ENCODE measurements around the gene PACRG.

The PACRG gene

DNA sequence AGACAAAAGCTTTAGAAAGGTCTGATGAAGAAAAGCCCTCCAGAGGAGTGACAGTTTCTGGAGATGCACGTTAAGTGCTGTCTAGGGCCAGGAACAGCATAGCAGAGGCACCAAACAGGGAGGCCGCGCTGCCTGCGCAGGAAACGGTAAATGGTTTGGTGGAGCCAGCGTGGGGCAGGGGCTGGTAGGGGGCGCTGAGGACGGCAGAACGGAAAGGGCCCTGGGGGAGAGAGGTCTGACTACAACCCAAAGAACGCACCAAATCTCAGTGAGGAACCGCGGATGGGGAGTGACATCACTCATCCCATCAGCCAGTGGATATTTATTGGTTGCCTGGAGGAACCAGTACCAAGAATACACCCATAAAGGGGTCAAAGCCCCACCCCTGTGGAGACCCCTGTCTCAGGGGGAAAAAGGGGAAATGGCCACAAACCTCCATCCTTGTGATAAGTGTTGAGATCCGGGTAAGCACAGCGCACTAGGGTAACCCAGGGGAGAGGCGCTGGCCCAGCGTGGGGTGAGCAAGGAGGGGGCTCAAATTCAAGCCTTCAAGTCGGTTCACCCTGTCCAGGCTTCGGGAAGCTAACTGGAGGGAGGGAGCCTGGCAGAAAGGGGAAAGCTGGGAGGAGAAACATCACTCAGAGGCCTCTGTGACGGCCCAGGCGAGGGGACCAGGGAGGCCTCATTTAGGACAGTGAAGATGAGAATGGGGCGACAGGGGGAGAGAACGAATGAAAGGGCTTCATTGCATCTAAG is 437.6 kb downstream of the PACRG start:
- DNase-seq = no peak
- Histone ChIP-seq H3K27ac (no peak overlapping the region), H3K36me3 (no peaks in the 10 kb centered on the region), H3K9me3 (no peaks in the 10 kb centered on the region), H3K4me1 (no peaks in the 10 kb centered on the region), H3K4me3 (no peak overlapping the region), H3K27me3 (no peaks in the 10 kb centered on the region)
- TF ChIP-seq, protein P1, sequence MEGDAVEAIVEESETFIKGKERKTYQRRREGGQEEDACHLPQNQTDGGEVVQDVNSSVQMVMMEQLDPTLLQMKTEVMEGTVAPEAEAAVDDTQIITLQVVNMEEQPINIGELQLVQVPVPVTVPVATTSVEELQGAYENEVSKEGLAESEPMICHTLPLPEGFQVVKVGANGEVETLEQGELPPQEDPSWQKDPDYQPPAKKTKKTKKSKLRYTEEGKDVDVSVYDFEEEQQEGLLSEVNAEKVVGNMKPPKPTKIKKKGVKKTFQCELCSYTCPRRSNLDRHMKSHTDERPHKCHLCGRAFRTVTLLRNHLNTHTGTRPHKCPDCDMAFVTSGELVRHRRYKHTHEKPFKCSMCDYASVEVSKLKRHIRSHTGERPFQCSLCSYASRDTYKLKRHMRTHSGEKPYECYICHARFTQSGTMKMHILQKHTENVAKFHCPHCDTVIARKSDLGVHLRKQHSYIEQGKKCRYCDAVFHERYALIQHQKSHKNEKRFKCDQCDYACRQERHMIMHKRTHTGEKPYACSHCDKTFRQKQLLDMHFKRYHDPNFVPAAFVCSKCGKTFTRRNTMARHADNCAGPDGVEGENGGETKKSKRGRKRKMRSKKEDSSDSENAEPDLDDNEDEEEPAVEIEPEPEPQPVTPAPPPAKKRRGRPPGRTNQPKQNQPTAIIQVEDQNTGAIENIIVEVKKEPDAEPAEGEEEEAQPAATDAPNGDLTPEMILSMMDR (IDR thresholded peaks at IDR 0.05) = no peak
- intact Hi-C loops (cut with DNase I; ENCODE audit: low total_unique reads) = no loop called here

DNA sequence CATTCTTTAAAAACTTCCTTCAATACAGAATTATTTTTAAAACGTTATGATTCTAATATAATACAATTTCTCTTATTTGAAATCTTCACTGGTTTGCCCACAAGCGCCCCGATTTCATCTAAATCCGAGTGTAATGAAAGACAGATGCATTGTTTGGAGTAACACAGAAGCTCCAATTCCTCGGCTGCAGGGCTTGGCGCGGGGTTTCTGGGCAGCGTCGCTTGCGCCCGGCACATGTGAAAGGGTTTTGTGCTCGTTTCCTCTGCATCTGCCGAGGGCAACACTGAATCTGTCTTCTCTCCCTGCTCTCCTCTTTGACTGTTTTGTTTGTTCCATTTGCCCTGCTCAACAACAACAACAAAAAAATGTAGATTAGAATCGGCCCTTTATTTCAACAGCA is 438.1 kb downstream of the PACRG start:
- H3K27me3 ChIP-seq = no peaks in the 10 kb centered on the region
- TF ChIP-seq, protein P1 (IDR thresholded peaks at IDR 0.05) = no peak
- no peaks in the 10 kb centered on the region for H3K9me3 ChIP-seq
- no peaks in the 10 kb centered on the region for H3K36me3 ChIP-seq
- no peaks in the 10 kb centered on the region for H3K4me1 ChIP-seq
- H3K27ac ChIP-seq = no peak overlapping the region
- H3K4me3 ChIP-seq = no peak overlapping the region
- intact Hi-C loops (cut with DNase I; ENCODE audit: low total_unique reads) = no loop called here
- no peak for DNase-seq

DNA sequence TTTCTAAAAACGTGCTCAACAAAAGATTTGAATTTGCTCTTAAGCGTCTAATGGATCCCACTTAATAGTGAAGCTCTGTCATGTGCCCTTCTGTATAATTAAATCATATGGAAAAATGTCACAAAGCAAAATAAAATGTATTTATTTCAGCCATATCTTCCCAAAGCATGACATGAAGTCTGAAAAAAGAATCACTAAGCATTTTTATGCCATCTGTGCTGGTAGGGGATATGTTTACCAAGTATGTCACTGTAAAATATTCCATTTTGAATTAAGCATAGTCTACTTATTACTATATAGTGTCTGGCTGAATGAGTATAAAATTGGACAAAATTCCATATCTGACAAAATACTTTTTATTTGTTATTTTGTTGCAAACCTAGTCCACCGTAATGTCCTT is 438.7 kb downstream of the PACRG start:
- TF ChIP-seq, protein P1 (IDR thresholded peaks at IDR 0.05) = no peak
- Histone ChIP-seq H3K9me3 (no peaks in the 10 kb centered on the region), H3K27ac (no peak overlapping the region), H3K27me3 (no peaks in the 10 kb centered on the region), H3K36me3 (no peaks in the 10 kb centered on the region), H3K4me1 (no peaks in the 10 kb centered on the region), H3K4me3 (no peak overlapping the region)
- intact Hi-C loops (cut with DNase I; ENCODE audit: low total_unique reads) = no loop called here
- no peak for DNase-seq

DNA sequence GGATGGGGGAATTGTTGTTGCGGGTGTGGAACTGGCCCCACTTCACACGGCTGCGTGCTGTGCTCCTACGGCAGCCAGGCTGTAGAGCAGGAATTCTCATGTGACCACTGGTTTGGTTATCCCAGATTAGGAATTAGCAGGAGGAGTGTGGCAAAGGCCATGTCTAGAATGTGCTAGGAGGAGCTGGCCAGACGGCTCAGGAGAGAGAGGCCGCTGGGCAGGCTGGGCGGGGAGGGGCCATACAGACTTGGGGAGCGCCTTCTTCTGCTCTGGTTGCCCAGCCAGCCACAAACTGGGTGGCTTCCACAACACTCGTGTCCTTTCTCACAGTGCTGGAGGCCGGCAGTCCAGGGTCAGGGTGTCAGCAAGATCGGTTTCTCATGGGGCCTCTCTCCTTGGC is 441.7 kb downstream of the PACRG start:
- Histone ChIP-seq H3K4me1 (no peaks in the 10 kb centered on the region), H3K27me3 (no peaks in the 10 kb centered on the region), H3K36me3 (no peaks in the 10 kb centered on the region), H3K9me3 (no peaks in the 10 kb centered on the region), H3K4me3 (no peak overlapping the region), H3K27ac (no peak overlapping the region)
- TF ChIP-seq, protein P1 (IDR thresholded peaks at IDR 0.05) = no peak
- DNase-seq = no peak
- intact Hi-C loops (cut with DNase I; ENCODE audit: low total_unique reads) = no loop called here

DNA sequence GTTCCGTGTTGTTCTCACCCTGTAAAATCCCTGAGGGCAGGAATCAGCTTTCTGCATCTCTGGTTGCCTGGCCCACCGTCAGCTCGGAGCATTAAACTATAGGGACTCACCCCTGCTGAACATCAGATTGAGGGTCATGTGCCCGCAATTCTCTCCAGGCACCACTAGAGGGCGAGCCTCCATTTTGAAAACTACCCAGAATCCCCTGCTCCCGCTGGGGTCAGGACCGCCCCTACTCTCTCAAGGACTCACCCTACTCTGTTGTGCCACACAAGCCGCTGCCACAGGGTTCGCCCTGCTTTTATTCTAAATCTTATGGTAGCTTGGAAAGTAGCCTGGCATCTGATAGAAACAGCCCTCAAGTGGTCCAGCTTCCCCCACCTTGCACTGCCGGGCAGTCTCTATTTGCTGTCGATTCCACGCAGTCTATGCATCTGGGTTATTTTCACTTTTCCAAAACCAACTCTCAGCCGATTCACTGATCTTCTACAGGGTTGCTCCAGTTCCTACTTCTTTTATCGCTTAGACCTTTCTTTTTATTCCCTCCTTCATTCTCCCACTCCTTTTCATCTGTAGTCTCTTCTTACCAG is 442.6 kb downstream of the PACRG start:
- no peak for DNase-seq
- no peaks in the 10 kb centered on the region for H3K4me1 ChIP-seq
- TF ChIP-seq, protein P1 (IDR thresholded peaks at IDR 0.05) = peak; percentile 31 to 48
- H3K27me3 ChIP-seq = no peaks in the 10 kb centered on the region
- intact Hi-C loops (cut with DNase I; ENCODE audit: low total_unique reads) = loop anchor here (10.0 kb wide), 1 partner anchor 774 kb away; no protein-coding TSS in a partner anchor
- H3K4me3 ChIP-seq = no peak overlapping the region
- H3K27ac ChIP-seq = no peak overlapping the region
- H3K36me3 ChIP-seq = no peaks in the 10 kb centered on the region
- no peaks in the 10 kb centered on the region for H3K9me3 ChIP-seq
